HG02571 (cell line): Measurements from ENCODE around the gene PTPN18.

Experiments
- ATAC-seq: cut with Tn5 transposase; IDR thresholded peaks from one replicate; pipeline ENCODE4 v1.9.1; 2021; ENCODE audit warnings: mild to moderate bottlenecking, moderate library complexity; ENCODE audit not compliant: unreplicated experiment

The PTPN18 gene

DNA sequence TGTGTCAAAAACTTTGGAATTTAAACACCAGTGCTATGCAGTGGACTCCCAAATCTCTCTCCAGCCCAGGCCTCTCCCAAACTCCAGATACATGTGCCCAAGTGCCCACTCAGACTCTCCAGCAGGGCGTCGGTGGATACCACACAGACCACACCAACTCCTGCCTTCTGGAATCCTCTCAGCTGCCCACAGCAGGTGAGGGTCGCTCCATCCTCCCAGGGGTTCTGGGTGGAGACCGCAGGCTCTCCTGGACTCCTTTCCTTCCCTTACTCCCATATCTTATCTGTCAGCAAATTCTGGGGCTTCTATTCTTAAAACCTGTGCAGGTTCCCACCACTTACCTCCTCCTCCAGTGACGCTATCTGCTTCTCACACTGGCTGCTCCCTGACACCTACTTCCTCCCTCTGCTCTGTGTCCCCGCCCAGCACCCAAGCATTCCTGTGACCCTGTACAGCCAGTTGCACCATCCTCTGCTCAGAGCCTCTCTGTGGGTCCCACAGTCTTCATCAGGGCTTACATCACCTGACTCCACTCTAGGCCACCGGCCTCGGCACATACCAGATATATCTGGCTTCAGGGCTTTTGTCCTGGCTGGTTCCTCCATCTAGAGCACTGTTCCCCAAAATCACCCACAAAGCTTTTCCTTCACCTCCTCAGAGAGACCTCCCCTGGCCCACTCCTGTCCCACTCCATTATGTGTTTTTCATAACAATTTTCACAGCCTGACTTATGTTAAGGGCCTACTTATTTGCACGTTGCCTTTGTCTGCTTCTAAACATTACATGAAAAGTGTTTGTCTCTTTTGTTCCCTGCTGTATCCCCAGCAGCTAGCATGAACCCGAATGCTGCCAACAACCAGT, 15.7 kb upstream of the PTPN18 start:
- ATAC-seq: no peak

DNA sequence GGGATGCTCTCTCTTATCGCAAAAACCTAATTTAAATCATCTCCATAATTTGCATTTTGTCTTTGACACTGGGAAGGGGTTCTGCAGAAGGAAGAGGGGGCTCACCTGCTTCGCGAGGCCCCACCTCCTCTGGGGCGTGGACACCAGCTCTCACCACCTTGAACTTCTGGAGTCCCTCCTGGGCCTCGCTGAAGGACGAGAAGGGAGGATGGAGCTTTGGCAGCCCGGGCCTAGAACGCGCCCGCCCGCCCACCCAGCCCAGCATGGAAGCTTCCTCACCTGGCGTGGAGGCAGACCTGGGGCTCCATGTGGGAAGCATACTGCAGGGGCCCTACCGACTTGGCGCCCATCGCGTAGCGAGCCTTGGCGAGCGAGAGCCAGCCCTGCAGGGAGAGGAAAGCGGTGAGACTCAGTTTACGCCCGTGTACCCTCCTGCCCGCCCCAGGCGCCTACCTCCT, 14.3 kb upstream of the PTPN18 start:
- peak; percentile 1 for ATAC-seq

DNA sequence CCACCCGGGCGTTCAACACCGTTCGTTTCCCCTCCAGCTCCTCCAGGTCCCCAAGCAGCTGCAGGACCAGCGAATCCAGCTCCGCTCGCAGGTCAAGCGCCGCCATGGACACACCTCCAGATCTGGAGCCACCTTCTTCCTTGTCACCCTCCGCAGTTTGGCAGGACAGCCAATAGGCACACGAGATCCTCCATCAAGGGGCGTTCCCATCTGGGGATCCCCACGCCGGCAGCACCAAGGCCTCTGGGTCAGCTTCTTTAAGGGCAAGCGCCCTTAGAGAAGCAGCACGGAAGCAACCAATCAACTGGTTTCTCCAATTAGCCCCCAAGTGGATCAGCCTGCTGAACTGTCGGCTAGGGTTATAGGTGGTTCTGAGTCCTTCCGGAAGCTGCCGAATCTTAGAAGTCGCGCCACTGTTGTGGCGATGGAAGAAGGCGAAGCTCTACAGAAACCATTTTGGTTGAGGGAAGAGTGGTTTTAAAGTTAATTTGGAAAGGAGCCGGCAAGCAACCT, 13.8 kb upstream of the PTPN18 start:
- peak; percentile 76 for ATAC-seq

DNA sequence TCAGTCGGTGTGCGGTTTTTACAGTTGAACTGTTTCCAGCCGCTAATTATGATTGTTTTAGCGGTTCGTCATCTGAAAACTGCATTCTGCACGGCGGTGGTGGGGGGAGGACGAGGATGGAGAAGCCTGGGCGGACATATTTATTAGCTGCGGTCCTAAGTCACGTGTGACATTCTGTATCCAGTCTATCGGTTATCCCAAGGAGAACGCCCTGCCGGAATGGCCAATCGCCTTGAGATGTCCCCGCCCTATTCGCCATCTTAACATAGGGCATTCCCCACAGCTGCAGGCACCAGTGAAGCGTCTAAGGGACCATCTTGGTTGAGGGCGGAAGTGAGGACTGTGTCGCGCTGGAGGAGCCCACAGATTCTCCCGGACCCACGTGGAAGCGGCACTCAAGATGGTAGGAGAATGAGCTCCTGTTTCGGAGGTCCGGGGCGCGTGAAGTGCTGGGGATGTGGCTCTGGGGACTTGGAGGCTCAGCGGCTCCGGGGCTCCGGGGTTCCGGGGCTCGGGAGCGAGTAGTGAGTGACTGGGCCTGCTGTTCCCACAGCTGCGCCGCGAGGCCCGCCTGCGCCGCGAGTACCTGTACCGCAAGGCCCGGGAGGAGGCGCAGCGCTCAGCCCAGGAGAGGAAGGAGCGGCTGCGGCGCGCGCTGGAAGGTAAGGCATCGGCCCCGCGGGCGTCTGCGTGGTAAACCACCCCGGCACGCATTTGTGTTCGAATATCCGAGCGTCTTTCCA, 13.2 kb upstream of the PTPN18 start, which contains the start of gene IMP4:
IMP4 (plus strand) TSS at position 365 of the 743 bp plus-strand sequence; CDS start at position 401, 36 bp downstream.
- ATAC-seq: peak; percentile 84

DNA sequence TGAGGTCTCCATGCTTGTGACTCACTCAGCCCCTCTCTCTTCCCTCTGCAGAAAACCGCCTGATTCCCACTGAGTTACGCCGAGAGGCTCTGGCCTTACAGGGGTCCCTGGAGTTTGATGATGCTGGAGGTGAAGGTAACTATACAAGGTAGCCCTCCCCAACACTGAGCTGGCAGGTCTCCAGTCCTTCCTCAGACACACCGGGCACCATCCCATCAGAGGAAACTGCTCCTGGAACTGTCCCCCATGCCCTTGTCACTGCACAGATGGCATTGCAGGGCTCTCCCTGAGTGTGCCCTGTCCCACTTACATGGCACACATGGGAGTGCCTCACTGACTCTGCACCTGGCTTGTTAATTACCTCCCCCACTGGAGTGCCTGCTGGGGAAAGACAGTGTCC, 11.3 kb upstream of the PTPN18 start:
- no peak for ATAC-seq

DNA sequence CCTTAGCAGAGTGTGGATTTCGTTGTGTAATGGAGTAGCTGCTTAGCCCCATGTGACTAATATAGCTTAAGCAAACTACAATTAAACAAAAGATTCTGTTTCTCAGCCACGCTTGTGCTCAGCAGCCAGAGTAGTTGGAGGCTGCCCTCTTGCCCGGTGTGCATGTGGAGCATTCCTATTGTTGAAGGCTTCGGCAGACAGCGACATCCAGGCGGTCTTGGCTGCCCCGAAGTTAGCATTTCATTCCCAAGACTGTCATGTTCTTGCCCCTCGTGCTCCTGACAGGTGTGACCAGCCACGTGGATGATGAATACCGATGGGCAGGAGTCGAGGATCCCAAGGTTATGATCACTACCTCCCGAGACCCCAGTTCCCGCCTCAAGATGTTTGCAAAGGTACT, 10.8 kb upstream of the PTPN18 start:
- no peak for ATAC-seq

DNA sequence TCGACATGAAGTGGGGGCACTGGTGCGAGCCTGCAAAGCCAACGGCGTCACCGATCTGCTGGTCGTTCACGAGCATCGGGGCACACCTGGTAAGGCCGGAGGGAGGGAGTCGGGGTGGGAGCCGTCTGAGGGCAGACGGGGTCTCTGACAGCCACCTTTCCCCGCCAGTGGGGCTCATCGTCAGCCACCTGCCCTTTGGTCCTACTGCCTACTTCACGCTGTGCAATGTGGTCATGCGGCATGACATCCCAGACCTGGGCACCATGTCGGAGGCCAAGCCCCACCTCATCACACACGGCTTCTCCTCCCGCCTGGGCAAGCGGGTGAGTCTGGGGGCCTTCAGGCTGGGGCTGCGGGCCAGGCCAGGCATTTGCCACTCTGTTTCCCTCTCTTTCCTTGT, 10.2 kb upstream of the PTPN18 start:
- ATAC-seq: no peak

DNA sequence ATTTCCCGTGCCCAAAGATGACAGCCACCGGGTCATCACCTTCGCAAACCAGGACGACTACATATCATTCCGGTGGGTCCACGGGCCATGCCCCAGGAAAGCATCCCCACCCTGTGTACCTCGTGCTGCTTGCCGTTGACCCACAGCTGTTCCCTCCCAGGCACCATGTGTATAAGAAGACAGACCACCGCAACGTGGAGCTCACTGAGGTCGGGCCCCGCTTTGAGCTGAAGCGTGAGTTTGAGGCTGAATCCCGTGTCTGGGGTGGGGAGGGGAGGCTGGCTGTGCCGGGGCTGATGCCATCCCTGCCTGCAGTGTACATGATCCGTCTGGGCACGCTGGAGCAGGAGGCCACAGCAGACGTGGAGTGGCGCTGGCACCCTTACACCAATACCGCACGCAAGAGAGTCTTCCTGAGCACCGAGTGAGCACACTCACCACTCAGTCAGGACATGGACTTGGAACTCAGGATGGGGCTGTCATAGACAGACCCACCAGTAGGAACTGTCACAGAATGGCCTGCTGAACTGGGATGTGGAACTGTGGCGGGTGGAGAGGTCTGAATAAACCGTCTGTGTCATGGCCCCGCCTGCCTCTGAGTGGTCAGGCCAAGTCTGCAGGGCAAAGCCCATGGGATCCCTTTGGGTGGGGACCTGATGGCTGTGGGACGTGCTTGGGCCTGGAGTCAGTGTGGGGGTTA, 9.7 kb upstream of the PTPN18 start:
- no peak for ATAC-seq

DNA sequence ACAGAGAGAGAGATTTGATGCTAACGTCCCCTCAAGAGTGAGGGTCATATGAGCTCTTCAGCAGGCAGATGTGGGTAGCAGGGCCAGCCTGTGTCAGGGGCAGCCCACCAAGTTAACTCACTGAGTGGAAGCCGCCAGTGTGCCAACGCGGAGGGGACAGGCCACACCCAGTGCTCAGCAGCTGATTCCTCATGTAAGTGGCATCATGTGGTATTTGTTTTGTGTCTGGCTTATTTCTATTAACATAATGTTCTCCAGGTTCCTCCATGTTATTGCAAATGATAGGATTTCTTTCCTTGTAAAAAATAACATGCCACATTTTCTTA, 9.2 kb upstream of the PTPN18 start:
- ATAC-seq: no peak

DNA sequence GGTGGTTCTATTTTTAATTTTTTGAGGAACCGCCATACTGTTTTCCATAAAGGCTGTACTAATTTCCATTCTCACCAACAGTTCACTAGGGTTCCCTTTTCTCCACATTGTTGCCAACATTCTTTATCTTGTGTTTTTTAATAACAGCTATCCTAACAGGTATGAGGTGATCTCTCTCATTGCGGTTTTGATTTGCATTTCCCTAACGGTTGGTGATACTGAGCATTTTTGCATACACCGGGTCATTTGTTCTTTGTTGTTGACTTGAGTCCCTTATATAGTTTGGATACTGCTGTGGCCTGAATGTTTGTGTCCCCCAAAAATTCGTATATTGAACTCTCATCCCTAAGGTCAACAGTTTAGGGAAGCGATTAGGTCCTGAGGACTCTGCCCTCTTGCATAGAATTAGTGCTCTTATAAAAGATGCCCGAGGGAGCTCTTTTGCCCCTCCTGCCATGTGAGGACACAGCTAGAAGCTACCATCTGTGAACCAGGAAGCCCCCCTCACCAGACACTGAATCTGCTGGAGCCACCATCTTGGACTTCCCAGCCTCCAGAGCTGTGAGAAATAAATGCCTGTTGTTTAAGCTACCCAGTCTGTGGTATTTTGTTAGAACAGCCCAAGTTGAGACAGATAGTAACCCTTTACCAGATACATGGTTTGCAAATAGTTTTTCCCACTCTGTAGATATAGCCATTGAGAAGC, 8.5 kb upstream of the PTPN18 start:
- no peak for ATAC-seq

DNA sequence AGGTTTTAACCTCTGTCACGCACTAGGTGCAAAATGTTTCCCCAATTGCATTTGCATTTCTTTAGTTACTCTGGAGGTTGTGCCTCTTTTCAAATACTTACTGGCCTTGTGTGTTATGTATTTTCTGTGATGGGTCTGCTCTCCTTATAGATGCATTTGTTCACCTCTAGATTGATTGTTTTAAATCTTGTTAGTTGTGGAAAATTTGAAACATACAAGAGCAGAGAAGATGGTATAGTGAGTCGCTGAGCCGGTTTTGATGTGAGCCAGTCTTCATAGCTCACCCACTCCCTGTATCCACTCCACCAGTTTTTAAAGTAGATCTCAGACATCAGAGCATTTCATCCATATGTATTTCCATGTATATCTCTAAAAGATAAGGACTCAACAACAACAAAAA, 6.7 kb upstream of the PTPN18 start:
- ATAC-seq: no peak

DNA sequence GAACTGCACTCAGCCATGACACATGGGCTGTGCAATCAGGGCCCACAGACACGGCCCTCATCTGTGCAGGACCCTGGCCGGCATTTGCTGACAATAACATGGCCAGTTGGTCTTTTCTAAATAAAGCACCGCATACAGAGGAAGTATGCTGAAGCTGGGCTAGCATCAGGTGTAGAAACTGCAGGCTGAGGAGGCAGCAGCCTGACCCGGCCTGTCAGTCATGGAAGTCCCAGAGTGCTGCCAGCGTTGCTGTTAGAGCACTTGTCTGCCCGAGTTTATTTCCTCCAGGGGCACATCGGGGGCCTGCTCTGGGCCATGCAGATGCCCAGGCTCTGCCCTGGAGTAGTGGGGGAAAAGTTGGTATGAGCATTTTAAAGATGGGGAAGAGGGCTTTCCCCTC, 4.1 kb upstream of the PTPN18 start:
- ATAC-seq: no peak

DNA sequence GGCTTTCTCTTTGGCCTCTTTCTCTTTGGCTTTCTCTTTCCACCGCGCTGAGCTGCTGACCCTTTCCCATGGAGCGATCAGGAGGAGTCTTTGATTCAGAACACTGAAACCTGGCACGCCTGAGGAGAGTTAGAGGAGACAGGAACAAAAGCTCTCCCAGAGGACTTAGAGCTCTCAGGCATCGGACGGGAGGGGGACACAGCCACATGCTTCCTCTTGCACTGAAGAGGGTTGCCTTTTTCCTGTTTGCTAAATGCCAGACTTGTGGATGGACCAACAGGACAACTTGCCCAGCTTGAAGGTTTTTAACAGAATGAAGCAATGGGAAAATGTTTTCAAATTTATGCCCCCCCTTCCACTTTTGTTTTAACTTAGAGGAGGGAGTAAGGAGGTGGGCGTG, 3.6 kb upstream of the PTPN18 start:
- ATAC-seq: no peak

DNA sequence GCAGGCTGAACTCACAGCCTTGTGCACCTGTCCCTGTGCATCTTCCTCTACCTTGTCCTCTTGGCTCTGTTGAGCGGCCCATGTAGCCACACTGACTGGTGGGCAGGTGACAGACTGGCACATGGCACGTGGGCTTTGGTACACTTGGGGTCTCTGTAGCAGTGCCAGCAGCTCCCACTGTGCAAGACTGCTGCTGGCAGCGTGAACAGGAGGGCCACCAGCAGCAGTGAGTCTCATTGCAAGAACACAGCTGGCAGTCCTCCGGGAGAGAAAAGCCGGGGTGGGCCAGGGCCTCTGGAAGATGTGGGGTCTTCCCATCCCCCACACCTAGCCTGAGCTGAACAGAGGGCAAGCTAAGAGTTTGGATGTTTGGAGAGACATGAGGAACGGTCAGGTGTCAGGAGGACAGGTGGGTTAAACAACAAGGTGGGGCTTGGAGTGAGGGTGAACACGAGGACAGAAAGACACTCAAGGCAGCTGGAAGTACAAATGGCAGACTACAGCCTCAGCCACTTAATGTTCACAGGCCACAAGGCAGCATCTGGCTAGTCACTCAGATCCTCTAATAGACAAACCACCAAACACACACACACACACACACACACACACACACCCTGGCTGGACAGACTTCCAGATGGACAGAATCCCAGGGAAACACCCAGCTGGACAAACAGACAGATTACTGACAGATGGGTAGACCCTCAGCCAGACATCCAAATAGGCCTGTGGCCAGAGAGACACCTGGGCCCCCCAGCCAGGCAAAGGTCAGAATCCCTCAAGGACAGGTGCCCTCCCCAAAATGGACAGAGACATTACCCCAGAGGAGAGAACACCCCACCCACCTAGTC, 2.3 kb upstream of the PTPN18 start:
- no peak for ATAC-seq

DNA sequence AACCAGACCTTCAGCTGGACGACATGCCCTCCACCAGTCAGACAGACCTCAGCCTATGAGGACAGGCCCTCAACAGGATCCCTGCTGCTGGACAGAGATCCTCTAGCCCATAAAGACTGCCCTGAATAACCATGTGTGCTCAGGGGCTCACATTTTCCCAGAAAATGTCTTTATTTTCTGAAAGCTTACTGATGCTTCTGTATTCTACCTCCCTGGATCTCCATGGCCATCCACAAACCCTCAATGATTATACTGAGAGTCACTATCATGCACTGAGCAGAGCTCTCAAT, 1.8 kb upstream of the PTPN18 start:
- ATAC-seq: no peak

DNA sequence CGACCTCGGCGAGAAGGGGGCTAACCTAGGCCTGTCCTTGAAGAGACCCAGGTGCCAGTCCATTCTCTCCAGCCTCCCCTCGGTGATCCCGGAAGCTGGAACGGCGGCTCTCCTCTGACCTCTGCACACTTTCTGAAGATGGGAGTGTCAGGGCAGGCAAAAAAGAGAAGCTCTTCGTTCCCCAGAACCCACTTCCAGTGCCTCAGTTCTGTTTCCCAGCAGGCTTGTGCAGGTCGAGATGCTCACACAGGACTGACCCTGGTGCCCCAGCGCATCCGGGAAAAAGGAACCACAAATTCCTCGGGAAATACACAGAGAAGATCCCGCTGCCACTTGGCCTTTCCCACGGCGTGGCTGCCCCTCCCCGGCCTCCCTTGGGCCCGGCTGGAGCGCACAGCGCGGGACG, 681 bp upstream of the PTPN18 start:
- no peak for ATAC-seq

DNA sequence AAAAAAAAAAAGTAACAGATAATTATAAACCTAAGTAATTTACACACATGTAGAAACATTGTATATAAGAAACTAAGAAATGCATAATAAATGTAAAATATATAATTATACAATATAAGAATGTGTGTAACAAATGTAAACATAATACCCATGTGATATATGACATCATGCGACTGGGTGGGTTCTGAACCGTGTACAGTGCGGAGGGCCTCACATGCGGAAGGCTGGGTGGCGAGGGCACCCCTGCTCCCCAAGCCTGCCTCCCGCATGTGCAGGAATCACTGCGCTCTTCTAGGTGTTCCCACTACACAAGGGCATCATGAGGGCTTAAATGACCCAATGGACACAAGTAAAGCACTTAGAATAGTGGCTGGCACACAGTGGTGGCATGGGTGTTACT, 2.0 kb downstream of the PTPN18 start:
- no peak for ATAC-seq

DNA sequence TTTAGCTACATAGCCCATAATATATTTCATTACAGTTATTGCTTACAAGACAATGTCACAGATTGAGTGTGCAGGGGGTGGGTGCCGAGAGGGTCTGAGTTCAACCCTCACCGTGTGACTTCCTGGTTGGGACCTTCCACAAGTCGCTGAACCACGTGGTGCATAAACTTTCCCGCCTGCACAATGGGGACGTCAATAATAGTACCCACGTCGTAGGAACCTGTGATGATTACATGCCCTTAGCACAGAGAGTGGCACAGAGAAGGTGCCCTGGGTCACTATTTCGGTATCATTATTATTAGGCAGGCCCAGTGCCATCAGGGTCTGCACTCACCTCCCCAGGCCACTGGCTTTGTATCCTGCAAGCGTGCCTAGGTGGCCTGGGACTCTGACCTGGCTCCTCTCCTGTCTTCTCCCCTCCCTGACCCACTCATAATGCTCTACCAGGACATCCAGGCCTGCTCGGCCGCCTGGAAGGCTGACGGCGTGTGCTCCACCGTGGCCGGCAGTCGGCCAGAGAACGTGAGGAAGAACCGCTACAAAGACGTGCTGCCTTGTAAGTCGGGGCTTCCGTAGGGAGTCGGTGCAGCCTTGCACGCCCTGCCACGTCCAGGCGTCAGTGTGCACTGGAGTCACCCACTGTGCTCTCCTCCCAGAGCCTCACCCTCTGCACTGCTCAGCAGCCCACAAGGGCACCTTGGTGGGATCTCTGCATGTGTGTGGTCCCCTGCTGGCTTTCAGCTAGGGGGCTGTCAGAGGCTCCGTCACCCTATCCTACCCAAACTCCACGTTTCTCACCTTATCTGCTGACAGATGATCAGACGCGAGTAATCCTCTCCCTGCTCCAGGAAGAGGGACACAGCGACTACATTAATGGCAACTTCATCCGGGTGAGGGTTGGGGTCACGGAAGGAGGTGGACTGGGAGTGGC, 2.8 kb downstream of the PTPN18 start:
- no peak for ATAC-seq

DNA sequence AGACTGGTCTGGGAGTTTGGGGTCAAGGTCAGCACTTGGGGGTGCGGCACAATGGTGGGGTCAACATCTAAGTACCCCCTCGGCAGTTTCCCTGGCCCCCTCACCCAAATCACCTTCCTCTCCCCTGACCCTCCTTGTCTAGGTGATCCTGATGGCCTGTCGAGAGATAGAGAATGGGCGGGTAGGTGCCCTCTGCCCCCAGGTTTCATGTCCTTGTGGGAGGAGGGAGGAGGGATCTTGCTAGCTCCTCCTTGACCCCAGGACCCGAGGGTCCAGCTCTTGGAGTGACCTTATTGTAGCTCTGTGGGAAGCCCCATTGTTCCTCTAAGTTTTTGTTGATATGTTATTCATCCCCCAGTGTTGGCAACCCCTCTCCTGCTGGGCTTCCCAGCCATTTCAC, 3.6 kb downstream of the PTPN18 start:
- no peak for ATAC-seq
